Activated CD8-positive, alpha-beta memory T cell treated with anti-CD3 and anti-CD28 coated beads for 48 hours (primary cell): Measurements from ENCODE around the gene MAGEC3.
"Not testable (repeated sequence)": the region's sequence is repeated elsewhere in the genome, so short reads cannot be mapped to it uniquely, and the experiment has no call there.

Experiments
- DNase-seq, 3 experiments: peaks; one replicate each; pipeline ENCODE4 v3.0.0-alpha.2; 2020; ENCODE audit warnings: low read depth in 2 of 3, low spot score in 2 of 3

Gene MAGEC3

GRCh38 chrX:141838016-141838415 lies at the start of gene MAGEC3:
Gene MAGEC3, plus strand, starts transcription at chrX:141838316. Its CDS starts 0 bp downstream, at chrX:141838316.
- no peak for DNase-seq

DNA sequence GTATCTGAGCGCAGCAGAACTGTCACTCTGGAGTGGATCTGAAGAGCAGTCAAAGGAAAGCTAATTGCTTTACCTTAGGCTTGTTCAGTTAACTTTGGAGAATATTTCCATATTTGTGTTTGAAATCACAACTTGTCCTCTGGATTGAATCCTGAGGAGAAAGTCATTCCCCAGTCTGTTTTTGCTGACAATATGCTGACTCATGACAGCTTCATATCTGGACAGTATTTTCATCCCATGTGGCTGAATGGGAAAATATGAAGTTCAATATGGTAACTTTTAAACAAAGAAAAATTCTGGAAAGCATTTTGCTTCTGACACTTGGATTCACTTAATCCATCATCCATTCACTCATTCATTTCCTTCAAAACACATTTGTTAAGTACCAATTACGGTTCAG lies 46.3 kb upstream of the MAGEC3 start:
- DNase-seq = no peak

DNA sequence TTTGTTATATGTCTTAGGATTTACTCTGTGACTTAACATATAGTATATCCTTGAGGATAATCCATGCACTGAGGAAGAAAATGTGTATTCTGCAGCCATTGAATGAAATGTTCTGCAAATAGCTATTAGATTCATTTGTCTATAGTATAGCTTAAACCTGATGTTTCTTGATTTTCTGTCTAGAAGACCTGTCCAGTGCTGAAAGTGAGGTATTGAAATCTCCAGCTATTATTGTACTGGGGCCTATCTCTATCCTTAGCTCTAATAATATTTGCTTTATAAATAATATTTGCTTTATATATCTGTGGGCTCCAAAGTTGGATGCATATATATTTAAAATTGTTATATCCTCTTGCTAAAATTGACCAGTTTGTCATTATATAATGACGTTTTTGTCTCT lies 26.7 kb upstream of the MAGEC3 start:
- DNase-seq = no peak

DNA sequence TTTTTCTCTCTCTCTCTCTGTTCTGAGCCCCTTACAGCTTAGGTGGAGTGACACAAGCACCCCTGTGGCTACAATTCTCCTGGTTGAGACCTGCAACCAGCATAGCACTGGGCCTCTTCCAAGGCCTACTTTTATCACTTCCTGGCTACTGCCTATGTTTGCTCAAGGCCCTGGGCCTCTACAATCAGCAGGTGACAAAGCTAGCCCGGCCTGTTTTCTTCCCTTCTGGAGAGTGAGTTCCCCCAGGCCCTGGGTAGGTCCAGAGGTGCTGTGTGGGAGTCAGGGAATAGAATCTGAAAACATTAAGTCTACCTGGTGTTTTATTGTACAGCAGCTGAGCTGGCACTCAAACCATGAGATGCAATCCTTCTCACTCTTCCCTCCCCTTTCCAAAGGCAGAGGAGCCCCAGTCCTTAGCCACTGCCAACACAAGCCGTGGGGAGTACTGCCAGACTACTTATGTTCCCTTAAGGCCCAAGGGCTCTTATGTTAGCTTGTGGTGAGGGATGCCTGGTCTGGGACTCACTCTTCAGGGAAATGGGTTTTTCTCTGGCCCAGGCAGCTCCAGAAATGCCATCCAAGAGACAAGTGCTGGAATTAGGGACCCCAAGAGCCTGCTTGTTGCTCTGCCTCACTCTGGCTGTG lies 23.8 kb upstream of the MAGEC3 start:
- DNase-seq = no peak

DNA sequence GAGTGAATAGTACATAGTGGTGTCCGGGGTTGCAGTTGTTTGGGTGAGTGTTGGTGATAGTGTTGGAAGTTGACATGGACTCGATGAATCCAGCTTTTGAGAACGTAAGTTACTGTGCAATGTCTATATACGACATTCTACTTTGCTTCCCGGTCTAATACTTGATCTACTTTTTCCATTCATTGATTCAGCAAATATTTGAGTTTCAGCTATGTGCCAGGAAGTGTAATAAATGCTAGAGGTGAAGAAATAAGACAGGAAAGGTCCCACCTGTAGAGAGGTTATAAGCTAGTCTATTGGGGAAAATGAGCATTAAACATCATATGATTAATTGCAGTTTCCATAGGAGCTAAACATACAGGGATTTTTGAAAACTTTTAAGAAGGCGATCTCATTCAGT lies 22.2 kb upstream of the MAGEC3 start:
- DNase-seq = no peak

- no peak for DNase-seq
These were observed 5.9 kb upstream of the MAGEC3 start for GRCh38 chrX:141832247-141832646.

DNA sequence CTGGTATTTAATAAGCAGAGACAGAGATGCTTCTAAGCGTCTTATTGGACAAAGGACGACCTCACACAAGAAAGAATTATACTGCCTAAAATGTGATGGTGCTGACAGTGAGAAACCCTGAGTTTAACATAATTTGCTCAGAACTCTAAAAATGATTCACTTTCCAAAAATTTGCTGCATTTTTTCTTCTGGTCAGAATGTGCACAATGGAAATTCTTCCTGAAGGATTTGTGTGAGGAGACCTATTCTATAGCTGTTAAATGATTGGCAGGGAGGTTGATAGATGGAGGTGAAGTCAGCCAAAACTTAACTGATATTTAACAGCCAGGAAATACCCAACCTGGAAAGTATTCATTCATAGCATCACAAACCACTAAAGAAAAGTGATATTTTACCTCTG lies 1.7 kb downstream of the MAGEC3 start:
- DNase-seq = no peak

- no peak for DNase-seq
These were observed 19.4 kb downstream of the MAGEC3 start for GRCh38 chrX:141857479-141857878.

DNA sequence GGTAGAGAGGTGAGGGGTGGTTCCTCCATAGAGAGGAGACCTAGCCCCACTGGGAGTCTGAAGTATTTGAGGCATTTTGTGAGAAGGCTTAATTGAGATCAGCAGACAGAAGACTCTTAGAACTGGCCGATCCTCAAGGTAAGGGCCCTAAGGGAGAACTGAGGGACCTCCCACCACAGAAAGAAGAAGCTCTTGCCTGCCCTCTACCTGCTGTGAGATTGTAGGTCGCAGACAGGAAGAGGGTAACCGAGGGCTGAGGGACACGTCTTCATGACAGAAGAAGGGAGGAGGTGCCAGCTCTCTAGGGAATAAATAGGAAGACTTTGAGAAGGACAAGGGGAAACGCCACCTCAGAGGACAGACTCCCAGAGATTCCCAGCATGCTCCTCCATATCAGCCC lies 41.5 kb downstream of the MAGEC3 start:
- no peak for DNase-seq

DNA sequence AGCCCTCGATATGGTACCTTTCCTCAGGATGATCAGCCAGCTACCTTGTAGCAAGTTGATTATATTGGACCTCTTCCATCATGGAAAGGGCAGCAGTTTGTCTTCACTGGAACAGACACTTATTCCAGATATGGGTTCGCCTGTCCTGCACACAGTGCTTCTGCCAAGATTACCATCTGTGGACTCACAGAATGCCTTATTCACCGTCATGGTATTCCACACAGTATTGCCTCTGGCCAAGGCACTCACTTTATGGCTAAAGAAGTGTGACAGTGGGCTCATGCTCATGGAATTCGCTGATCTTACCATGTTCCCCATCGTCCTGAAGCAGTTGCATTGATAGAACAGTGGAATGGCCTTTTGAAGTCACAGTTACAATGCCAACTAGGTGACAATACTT lies 50.7 kb downstream of the MAGEC3 start:
- DNase-seq = not testable (repeated sequence)

GRCh38 chrX:141894733-141895132 lies 56.6 kb downstream of the MAGEC3 start:
- DNase-seq = no peak

DNA sequence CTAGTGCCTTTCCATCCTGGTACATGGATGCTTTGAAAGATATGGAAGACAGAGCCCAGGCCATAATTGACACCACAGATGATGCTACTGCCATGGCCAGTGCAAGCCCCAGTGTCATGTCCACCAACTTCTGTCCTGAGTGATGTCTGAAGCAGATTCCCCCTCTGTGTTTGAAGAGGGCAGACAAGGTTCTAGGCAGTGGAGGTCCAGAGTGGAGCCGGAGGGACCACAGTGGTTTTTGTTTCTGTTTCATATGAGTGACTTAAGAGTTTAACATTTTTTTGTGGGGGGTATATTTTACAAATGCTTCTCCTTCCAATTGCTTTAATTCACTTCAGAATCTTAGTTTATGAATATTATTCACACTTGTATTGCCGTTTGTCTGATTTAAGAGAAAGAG lies 59.6 kb downstream of the MAGEC3 start:
- no peak for DNase-seq

DNA sequence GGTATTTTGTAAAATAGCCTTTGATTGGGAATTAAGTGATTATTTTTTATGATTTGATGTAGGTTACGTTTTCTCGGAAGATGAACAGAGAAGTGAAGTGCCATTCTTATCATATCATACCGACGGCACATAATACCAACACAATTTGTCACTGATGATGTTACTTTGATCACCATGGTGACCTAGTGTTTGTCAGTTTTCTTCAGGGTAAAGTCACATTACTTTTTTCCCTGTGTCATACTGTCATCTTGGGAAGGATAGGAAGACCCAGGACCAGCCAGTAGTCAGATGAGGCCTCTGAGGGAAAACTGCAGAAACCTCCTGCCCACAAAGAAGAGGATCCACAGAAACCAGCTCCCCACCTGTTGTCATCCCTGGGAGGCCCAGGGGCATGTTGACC lies 64.2 kb downstream of the MAGEC3 start:
- DNase-seq = no peak

DNA sequence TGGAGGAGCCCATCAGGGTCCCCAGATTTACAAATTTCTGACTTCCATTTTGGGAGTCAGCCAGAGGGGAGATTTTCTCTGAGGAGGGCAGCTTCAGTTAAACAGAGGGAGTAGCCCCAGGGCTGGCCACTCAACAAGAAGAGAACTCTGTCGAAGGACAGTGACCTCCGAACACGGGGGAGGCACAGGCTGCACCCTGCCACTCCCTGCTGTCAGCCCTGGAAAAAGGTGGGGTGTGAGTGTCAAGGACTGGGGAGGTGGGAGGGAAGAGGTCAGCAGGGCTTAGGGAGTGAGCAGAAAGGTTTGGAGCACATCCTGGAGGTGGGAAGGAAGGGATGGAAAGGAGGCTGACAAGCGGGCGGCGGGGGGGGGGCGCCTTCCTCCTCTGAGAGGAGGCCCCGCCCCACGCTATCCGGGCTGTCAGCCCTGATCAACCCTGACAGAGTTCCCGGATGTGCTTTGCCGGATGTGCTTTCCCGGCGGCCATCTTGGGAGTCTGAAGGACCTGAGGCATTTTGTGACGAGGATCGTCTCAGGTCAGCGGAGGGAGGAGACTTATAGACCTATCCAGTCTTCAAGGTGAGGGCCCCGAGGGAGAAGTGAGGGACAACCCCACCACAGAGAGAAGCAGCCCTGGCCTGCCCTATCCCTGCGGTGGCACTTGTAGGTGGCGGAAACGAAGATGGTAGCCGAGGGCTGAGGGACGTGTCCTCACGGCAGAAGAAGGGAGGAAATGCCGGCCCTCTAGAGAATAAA lies 65.5 kb downstream of the MAGEC3 start, which contains the start of gene MAGEC1:
TSS of gene MAGEC1 (plus strand) at position 495 of the 756 bp plus-strand sequence. CDS start 1,179 bp downstream, outside the sequence.
- DNase-seq = no peak

GRCh38 chrX:141904262-141904661 lies 66.1 kb downstream of the MAGEC3 start:
- no peak for DNase-seq

GRCh38 chrX:141917801-141918200 lies 79.7 kb downstream of the MAGEC3 start:
- no peak for DNase-seq

DNA sequence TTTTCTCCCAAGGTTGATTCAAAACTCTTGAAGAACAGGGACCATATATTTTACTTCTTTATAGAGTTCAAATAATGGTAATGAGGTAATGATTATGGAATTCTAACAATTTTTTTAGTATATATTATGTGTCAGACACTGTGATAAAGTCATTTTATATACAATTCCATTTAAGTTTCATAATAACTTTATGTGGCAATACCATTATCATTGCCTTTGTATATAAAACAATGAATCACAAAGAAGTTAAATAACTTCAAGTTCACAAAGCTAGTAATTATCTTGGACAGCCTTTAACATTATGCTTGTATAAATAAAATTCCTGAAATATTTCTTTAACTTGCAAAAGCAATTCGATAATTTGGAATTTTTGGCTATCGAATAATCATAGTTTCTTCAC lies 86.2 kb downstream of the MAGEC3 start:
- no peak for DNase-seq

DNA sequence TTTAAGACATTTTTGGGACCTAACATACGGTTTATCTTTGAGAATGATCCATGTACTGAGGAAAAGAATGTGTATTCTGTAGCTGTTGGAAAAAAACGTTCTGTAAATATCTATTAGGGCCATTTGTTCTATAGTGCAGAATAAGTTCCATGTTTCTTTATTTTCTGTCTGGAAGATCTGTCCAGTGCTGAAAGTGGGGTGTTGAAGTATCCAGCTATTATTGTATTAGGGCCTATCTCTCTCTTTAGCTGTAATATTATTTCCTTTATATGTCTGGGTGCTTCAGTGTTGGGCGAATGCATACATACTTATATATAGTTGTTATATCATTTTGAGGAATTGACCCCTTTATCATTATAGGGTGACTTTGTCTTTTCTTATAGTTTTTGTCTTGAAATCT lies 90.3 kb downstream of the MAGEC3 start:
- DNase-seq = no peak

DNA sequence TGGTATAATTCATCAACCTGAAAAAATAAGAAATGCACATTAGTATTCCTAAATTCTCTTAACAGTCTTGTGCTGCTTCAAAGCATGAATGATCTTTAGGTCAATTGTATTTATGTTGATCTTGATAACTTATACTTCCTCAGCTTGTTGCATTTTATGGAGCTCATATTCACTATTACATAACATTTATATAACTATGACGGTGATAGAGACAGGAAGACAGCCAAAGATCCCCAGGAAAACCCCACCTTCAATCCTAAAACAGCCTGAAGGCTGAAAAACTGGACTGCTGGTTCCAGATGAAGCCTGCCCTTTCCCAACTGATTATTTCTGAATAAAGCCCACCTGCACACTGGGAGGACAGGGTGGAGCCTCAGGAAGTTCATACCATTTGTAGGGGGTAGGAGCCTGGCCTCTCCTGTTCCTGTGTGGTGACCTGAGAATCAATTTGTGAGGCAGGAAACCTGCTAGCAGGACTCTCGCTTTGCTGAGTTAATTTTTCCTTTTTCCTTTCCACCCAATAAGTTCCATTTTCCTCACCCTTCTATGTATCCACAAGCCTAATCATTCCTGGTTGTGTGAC lies 96.0 kb downstream of the MAGEC3 start:
- no peak for DNase-seq

DNA sequence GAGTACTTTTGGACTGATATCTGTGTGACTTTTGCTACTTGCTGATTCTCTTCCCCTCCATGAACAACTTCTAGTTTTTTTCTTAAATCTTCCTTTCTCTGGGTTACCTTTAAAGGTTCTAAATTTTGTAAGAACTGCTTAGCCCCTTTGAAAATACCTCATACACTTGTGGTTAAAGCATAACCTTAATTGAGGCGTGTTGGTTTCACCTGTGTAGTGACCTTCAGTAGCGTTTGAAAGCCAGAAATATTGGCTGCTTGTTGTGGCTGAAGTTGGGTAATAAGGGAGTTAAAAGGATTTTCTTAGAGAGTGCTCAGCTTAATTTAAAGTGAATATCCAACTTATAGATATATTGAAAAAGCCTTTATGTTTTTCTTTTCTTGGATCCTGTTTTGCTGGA lies 97.5 kb downstream of the MAGEC3 start:
- no peak for DNase-seq

DNA sequence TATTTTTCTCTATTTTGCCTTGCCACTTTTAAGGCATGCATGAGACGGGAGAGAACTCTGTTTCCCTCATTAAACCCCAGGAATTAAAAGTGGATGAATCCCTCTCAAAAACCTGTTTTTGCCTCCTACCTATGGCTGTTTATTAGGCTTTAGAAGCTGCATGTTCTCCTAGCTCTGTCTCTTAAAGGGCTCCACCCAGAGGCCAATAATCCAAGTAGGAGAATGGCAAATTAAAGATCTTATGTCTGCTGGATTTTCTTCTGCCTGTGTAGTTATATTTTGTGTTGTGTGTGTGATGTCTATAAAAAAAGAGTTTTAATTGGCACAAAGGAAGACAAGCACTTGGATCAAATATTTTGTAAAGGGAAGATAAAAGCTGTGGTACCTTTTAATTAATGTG lies 98.0 kb downstream of the MAGEC3 start:
- DNase-seq = no peak

DNA sequence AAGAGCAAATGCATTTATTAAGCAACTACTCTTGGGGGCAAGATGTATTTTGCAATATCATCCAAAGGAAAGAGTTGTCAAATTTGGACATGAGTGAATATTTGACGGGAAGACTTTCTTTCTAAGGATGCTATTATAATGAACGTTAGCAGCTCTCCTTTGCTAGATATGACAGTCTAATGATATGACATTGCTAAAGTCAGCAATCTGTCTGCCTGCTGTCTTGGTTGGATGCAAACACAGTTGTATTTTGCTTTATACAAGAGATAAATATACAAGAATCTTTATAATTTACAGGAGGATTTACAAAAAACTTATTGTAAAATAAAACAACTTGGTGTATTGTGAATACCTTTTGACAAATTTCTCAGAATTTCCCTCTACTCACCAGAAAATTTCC lies 103.1 kb downstream of the MAGEC3 start:
- no peak for DNase-seq
